ENCODE results near the gene RASD1. TPM values are rescaled to one million over a fixed set of nuclear protein-coding genes. Genes with fewer than 3 reads are reported as not detected.

The RASD1 gene
- total RNA-seq, 1 experiment from 2014 or later = 11.0 TPM

- Mint-ChIP-seq H3K4me1 (ENCODE audit: low read depth, unreplicated experiment) (peaks cover 19% of the 10 kb centered on the region), H3K4me3 (ENCODE audit: unreplicated experiment) (no peak overlapping the region), H3K36me3 (ENCODE audit: insufficient read depth, unreplicated experiment) (peaks cover 4% of the 10 kb centered on the region), H3K27ac (ENCODE audit: unreplicated experiment) (peak overlapping the region; percentile 90), H3K9me3 (ENCODE audit: unreplicated experiment) (no peaks in the 10 kb centered on the region), H3K27me3 (ENCODE audit: insufficient read depth, unreplicated experiment) (no peaks in the 10 kb centered on the region)
- no peak for DNase-seq
- TF ChIP-seq, protein P1, sequence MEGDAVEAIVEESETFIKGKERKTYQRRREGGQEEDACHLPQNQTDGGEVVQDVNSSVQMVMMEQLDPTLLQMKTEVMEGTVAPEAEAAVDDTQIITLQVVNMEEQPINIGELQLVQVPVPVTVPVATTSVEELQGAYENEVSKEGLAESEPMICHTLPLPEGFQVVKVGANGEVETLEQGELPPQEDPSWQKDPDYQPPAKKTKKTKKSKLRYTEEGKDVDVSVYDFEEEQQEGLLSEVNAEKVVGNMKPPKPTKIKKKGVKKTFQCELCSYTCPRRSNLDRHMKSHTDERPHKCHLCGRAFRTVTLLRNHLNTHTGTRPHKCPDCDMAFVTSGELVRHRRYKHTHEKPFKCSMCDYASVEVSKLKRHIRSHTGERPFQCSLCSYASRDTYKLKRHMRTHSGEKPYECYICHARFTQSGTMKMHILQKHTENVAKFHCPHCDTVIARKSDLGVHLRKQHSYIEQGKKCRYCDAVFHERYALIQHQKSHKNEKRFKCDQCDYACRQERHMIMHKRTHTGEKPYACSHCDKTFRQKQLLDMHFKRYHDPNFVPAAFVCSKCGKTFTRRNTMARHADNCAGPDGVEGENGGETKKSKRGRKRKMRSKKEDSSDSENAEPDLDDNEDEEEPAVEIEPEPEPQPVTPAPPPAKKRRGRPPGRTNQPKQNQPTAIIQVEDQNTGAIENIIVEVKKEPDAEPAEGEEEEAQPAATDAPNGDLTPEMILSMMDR (IDR thresholded peaks at IDR 0.05; ENCODE audit: insufficient read depth in 1 of 2, low read depth in 1 of 2, low read length in 1 of 2, severe bottlenecking in 1 of 2, unreplicated experiment in 1 of 2) = no peak
- BruUV-seq (replicated peaks) = no TSS peak
- ChIA-PET CTCF (interaction anchor here (0.7 kb wide), 1 partner anchor 159 kb away, joined by 4 read pairs; no protein-coding TSS in a partner anchor), POLR2A (no interaction called here)
- intact Hi-C loops (cut with micrococcal nuclease; ENCODE audit: unreplicated experiment) = no loop called here
- Histone ChIP-seq H3K36me3 (ENCODE audit: control insufficient read depth, insufficient read depth, low read length) (no peaks in the 10 kb centered on the region), H3K4me3 (ENCODE audit: low read depth, low read length) (no peak overlapping the region), H3K27me3 (replicated peaks; ENCODE audit: control insufficient read depth, insufficient read depth, low read length) (no peaks in the 10 kb centered on the region), H3K4me1 (peaks cover 42% of the 10 kb centered on the region), H3K9me3 (no peaks in the 10 kb centered on the region; the same call in 1 of the 2 replicates)
Observed at GRCh38 chr17:17535957-17536356, 39.8 kb upstream of the RASD1 start.

- no peaks in the 10 kb centered on the region for H3K36me3 ChIP-seq (ENCODE audit: control insufficient read depth, insufficient read depth, low read length)
- Mint-ChIP-seq H3K9me3 (ENCODE audit: unreplicated experiment) (no peaks in the 10 kb centered on the region), H3K4me1 (ENCODE audit: low read depth, unreplicated experiment) (peaks cover 19% of the 10 kb centered on the region), H3K27ac (ENCODE audit: unreplicated experiment) (no peak overlapping the region), H3K4me3 (ENCODE audit: unreplicated experiment) (no peak overlapping the region), H3K27me3 (ENCODE audit: insufficient read depth, unreplicated experiment) (no peaks in the 10 kb centered on the region), H3K36me3 (ENCODE audit: insufficient read depth, unreplicated experiment) (peaks cover 4% of the 10 kb centered on the region)
- POLR2A ChIA-PET = interaction anchor here (1.0 kb wide), 1 partner anchor 37 kb away, joined by 6 read pairs; no protein-coding TSS in a partner anchor
- intact Hi-C loops (cut with micrococcal nuclease; ENCODE audit: unreplicated experiment) = no loop called here
- DNase-seq = peak; percentile 47 to 56
- BruUV-seq (replicated peaks) = no TSS peak
- CTCF ChIA-PET = no interaction called here
- TF ChIP-seq, protein P1 (IDR thresholded peaks at IDR 0.05; ENCODE audit: insufficient read depth in 1 of 2, low read depth in 1 of 2, low read length in 1 of 2, severe bottlenecking in 1 of 2, unreplicated experiment in 1 of 2) = no peak
- H3K4me1 ChIP-seq = peaks cover 24% of the 10 kb centered on the region
- H3K4me3 ChIP-seq (ENCODE audit: low read depth, low read length) = no peak overlapping the region
- H3K9me3 ChIP-seq = no peaks in the 10 kb centered on the region; the same call in 1 of the 2 replicates
- H3K27me3 ChIP-seq (replicated peaks; ENCODE audit: control insufficient read depth, insufficient read depth, low read length) = no peaks in the 10 kb centered on the region
Observed at GRCh38 chr17:17533901-17534441, 37.8 kb upstream of the RASD1 start.

GRCh38 chr17:17532991-17533390, 36.8 kb upstream of the RASD1 start:
- H3K36me3 ChIP-seq (ENCODE audit: control insufficient read depth, insufficient read depth, low read length) = no peaks in the 10 kb centered on the region
- TF ChIP-seq, protein P1 (IDR thresholded peaks at IDR 0.05; ENCODE audit: insufficient read depth in 1 of 2, low read depth in 1 of 2, low read length in 1 of 2, severe bottlenecking in 1 of 2, unreplicated experiment in 1 of 2) = no peak
- intact Hi-C loops (cut with micrococcal nuclease; ENCODE audit: unreplicated experiment) = no loop called here
- no peaks in the 10 kb centered on the region; the same call in 1 of the 2 replicates for H3K9me3 ChIP-seq
- H3K27me3 ChIP-seq (replicated peaks; ENCODE audit: control insufficient read depth, insufficient read depth, low read length) = no peaks in the 10 kb centered on the region
- no peaks in the 10 kb centered on the region for H3K27me3 Mint-ChIP-seq (ENCODE audit: insufficient read depth, unreplicated experiment)
- H3K27ac Mint-ChIP-seq (ENCODE audit: unreplicated experiment) = no peak overlapping the region
- POLR2A ChIA-PET = no interaction called here
- peaks cover 18% of the 10 kb centered on the region for H3K4me1 ChIP-seq
- H3K4me3 ChIP-seq (ENCODE audit: low read depth, low read length) = no peak overlapping the region
- H3K4me3 Mint-ChIP-seq (ENCODE audit: unreplicated experiment) = no peak overlapping the region
- H3K36me3 Mint-ChIP-seq (ENCODE audit: insufficient read depth, unreplicated experiment) = peaks cover 4% of the 10 kb centered on the region
- H3K4me1 Mint-ChIP-seq (ENCODE audit: low read depth, unreplicated experiment) = peaks cover 17% of the 10 kb centered on the region
- no peak for DNase-seq
- no TSS peak for BruUV-seq (replicated peaks)
- H3K9me3 Mint-ChIP-seq (ENCODE audit: unreplicated experiment) = no peaks in the 10 kb centered on the region
- CTCF ChIA-PET = no interaction called here
